Stimulated activated CD4-positive, alpha-beta T cell treated with anti-CD3 and anti-CD28 coated beads, Interleukin-2, amount 100 ng/mL, for 4 hours (primary cell): ENCODE data around the gene RGS3.

Experiments used
- DNase-seq: peaks from one replicate; pipeline ENCODE4 v3.0.0-alpha.2; 2020; ENCODE audit warnings: low read depth

The RGS3 gene

GRCh38 chr9:113530022-113530635 lies 66.6 kb downstream of the RGS3 start:
- no peak for DNase-seq

GRCh38 chr9:113530942-113531341 lies 67.4 kb downstream of the RGS3 start:
- no peak for DNase-seq

GRCh38 chr9:113531919-113532808 lies 68.6 kb downstream of the RGS3 start:
- no peak for DNase-seq

- DNase-seq: no peak
Measured at GRCh38 chr9:113532809-113533190, 69.3 kb downstream of the RGS3 start.

- DNase-seq: no peak
Measured at GRCh38 chr9:113533335-113534225, 70.1 kb downstream of the RGS3 start.

- DNase-seq: no peak
Measured at GRCh38 chr9:113535756-113536155, 72.2 kb downstream of the RGS3 start.

- no peak for DNase-seq
Measured at GRCh38 chr9:113536166-113536482, 72.6 kb downstream of the RGS3 start.

GRCh38 chr9:113536483-113537228 lies 73.1 kb downstream of the RGS3 start:
- no peak for DNase-seq

- DNase-seq: no peak
Measured at GRCh38 chr9:113537229-113537810, 73.8 kb downstream of the RGS3 start.

- DNase-seq: no peak
Measured at GRCh38 chr9:113538131-113538530, 74.6 kb downstream of the RGS3 start.

GRCh38 chr9:113538701-113539430 lies 75.3 kb downstream of the RGS3 start:
- no peak for DNase-seq

- DNase-seq: no peak
Measured at GRCh38 chr9:113540466-113540865, 76.9 kb downstream of the RGS3 start.

- DNase-seq: no peak
Measured at GRCh38 chr9:113541019-113541900, 77.7 kb downstream of the RGS3 start.

- no peak for DNase-seq
Measured at GRCh38 chr9:113542006-113542405, 78.5 kb downstream of the RGS3 start.

- DNase-seq: no peak
Measured at GRCh38 chr9:113542741-113543140, 79.2 kb downstream of the RGS3 start.

GRCh38 chr9:113543296-113543981 lies 79.9 kb downstream of the RGS3 start:
- no peak for DNase-seq

GRCh38 chr9:113543982-113544303 lies 80.4 kb downstream of the RGS3 start:
- no peak for DNase-seq

- no peak for DNase-seq
Measured at GRCh38 chr9:113545068-113545467, 81.5 kb downstream of the RGS3 start.

- no peak for DNase-seq
Measured at GRCh38 chr9:113546566-113546965, 83.0 kb downstream of the RGS3 start.
